GM12874 (cell line): ENCODE results near the gene TAAR9.

Source experiments
- TF ChIP-seq, protein P1 (sequence below): IDR thresholded peaks from 2 replicates; pipeline ENCODE4 v1.5.1; 2011; ENCODE audit warnings: low read depth, mild to moderate bottlenecking, control low read depth, low read length, moderate library complexity; ENCODE audit not compliant: insufficient read depth

The TAAR9 gene, protein sequence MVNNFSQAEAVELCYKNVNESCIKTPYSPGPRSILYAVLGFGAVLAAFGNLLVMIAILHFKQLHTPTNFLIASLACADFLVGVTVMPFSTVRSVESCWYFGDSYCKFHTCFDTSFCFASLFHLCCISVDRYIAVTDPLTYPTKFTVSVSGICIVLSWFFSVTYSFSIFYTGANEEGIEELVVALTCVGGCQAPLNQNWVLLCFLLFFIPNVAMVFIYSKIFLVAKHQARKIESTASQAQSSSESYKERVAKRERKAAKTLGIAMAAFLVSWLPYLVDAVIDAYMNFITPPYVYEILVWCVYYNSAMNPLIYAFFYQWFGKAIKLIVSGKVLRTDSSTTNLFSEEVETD

DNA sequence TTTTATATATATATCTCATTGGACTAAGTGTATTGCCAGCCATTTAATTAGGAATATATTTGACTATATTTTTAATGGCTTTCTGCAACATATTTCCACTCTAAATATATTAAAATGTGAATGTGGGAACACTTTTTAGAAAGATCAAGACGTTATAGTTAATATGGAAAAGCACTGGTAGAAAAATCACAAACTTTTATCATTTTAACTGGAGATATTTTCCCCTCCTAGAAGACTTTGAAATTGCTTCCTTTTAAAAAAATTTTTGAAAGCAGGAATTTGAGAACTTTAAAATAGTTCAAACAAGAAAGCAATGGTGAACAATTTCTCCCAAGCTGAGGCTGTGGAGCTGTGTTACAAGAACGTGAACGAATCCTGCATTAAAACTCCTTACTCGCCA lies at the start of gene TAAR9:
TAAR9 (plus strand) TSS at position 301 of the 400 bp plus-strand sequence; CDS start at position 314, 13 bp downstream.
- TF ChIP-seq, protein P1, sequence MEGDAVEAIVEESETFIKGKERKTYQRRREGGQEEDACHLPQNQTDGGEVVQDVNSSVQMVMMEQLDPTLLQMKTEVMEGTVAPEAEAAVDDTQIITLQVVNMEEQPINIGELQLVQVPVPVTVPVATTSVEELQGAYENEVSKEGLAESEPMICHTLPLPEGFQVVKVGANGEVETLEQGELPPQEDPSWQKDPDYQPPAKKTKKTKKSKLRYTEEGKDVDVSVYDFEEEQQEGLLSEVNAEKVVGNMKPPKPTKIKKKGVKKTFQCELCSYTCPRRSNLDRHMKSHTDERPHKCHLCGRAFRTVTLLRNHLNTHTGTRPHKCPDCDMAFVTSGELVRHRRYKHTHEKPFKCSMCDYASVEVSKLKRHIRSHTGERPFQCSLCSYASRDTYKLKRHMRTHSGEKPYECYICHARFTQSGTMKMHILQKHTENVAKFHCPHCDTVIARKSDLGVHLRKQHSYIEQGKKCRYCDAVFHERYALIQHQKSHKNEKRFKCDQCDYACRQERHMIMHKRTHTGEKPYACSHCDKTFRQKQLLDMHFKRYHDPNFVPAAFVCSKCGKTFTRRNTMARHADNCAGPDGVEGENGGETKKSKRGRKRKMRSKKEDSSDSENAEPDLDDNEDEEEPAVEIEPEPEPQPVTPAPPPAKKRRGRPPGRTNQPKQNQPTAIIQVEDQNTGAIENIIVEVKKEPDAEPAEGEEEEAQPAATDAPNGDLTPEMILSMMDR: no peak

DNA sequence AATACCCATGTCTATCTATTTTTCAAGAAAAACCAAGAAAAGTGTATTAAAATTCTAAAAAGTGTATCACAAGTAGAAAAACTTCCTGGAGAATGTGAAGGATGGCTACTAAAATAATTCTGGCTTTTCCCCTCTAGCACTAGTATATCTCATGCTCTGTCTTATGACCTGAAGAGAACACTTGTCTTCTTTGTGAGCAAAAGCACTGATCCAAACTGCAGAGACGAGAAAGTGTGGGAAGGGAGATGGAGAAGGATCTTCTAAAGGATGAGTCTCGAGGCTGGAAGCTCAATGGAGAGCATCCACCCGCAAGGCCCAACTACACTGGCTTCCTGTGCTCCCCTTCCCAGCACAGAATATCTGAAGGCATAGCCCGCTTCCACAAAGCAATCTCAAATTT lies 48.7 kb upstream of the TAAR9 start:
- TF ChIP-seq, protein P1: no peak

DNA sequence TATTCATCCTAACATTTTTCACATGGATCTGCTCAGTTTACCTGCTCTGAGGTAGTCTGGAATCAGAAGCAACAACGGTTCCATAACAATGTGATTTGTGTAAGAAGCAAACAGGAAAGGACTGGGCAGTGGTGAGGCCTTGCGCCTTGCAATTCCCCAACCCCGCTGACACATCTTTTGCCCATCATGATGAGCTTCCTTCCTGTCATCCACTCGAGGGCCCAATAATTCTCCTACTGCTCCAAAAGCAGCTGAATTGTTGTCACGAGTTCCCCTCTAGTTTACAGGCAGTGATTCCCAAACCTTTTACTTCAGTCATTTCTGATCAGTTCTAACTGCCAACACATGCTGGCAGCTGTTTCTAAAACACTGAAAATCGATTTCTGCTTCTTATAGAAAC lies 48.1 kb upstream of the TAAR9 start:
- TF ChIP-seq, protein P1: no peak

DNA sequence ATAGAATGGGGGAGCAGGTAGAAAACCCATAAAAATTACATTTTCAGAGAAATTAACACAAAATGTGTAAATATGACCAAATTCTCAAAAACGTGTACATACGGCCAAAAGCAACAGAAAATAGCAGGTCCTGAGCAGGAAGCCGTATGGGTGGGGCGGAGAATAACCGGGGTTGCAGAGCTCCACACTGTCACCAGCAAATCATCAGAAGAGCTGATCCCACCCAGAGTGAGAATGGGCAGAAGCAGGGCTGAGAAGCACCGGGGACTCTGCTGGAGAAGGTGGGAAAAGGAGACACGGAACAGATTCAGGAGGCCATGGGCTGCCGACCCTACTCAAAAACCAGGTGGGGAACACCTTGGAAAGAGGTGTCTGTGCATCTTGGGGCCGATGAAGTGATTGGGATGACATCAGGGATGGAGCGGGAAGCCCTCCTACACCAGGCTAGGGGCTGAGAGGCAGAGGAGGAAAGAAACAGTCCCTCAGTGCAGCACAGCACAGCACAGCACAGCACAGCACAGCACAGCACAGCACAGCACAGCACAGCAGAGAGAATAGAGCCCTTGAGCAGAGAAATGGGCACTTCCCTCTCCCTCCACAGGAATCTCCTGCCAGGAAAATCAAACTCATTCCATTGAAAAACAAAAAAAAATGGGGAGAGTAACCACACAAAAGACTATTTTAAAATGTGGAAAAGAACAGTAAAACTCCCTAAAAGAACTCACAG lies 47.4 kb upstream of the TAAR9 start:
- TF ChIP-seq, protein P1: no peak

DNA sequence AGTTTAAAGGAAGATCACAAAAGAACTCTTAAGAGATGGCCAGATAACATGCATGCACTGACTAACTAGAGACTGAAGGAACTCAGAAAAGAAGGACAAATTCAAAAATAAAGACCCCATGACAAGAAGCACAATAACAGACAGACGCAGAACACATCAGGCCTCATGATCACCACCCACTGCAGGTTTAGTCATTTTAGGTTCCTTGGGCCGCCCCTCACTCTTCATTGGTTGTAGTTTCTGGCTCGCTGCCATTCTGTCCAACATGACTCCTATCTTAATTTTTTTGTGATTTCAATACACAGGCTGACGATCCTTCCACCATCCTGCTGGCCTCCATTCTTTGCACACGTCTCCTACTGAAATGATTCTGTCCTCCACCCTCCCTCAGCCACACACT lies 46.8 kb upstream of the TAAR9 start:
- TF ChIP-seq, protein P1: no peak

DNA sequence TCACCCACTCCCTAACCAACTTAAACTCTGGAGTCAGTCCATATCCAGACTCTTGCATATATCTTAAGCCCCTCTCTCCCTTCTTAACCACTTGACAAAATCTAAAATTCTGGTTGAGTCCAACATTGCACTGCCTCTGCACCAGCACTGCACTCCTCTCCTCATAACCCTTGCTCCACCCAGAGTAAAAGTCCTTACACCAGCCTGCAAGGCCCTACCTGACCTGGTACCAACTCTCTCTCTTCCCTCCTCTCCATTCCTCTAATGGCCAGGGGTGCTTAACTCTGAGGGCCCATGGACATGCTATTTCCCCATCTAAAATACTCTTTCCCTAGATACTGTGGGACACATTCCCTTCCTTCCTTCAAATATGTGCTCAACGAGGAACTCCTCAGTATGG lies 46.2 kb upstream of the TAAR9 start:
- TF ChIP-seq, protein P1: no peak

DNA sequence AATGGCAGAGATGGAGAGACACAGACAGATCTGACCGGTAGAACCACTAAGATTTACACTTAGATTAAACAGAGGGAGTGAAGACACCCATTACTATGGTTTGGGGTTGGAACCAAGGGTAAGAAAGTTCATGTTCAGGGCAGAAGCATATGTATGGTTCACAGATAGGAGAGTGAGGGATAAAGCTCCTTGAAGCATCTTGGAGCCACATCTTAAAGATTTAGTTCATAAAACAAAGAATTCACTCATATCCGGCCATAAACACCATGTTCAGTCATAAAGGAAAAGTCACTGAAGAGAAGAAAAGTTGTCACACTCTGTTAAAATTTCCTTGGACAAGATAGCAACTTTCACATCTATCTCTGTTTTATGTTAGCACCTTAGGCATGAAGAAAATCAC lies 43.1 kb upstream of the TAAR9 start:
- TF ChIP-seq, protein P1: no peak
